Fibroblast of the aortic adventitia (primary cell): ENCODE data around the gene CPSF4L. TPM values are rescaled to one million over a fixed set of nuclear protein-coding genes. Genes with fewer than 3 reads are reported as not detected.
"Not testable (repeated sequence)": the region's sequence is repeated elsewhere in the genome, so short reads cannot be mapped to it uniquely, and the experiment has no call there.

Experiments
- DNase-seq: peaks from one replicate; pipeline ENCODE4 v3.0.0-alpha.2; 2010; ENCODE audit warnings: low read depth
- H3K4me3 ChIP-seq: 2 replicates; pipeline ENCODE4 v1.5.1; 2011; ENCODE audit warnings: low read depth, mild to moderate bottlenecking, control low read depth, low read length, moderate library complexity
- CTCF ChIP-seq: IDR thresholded peaks from 2 replicates; pipeline ENCODE4 v1.5.1; 2011; ENCODE audit warnings: mild to moderate bottlenecking, low read length, control low read depth, inconsistent platforms; ENCODE audit not compliant: insufficient read depth
- total RNA-seq: library from RNA; depleted of rRNA; stranded (reverse); fragments of >200 nt; gene quantifications from 2 replicates; pipeline ENCODE4 v1.2.3, GENCODE V29; 2012; ENCODE audit warnings: low replicate concordance

CPSF4L gene, protein sequence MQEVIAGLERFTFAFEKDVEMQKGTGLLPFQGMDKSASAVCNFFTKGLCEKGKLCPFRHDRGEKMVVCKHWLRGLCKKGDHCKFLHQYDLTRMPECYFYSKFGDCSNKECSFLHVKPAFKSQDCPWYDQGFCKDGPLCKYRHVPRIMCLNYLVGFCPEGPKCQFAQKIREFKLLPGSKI
- total RNA-seq = 1.1 TPM in 1 of 2 replicates, not detected in the other

DNA sequence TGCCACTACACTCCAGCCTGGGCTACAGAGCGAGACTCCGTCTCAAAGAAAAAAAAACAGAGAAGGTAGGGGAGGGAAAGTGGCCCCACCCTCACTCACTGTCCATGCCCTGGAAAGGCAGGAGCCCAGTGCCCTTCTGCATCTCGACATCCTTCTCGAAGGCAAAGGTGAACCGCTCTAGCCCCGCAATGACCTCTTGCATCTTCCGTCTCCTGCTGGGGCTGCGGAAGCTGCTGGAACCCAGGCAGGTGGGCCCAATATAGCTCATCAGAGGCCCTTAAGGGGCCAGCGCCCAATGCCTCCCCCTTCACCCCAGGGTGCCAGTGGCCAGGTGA, at the start of gene CPSF4L:
TSS of gene CPSF4L (minus strand) at position 264 of the 335 bp plus-strand sequence. CDS start at position 202, 62 bp downstream.
- no peak for TF ChIP-seq CTCF
- DNase-seq = no peak
- no peak within 1 kb of the TSS for H3K4me3 ChIP-seq

- no peak for TF ChIP-seq CTCF
- DNase-seq = no peak
- H3K4me3 ChIP-seq = peak overlapping the region; percentile 92
Measured at GRCh38 chr17:73311428-73311780, 49.7 kb upstream of the CPSF4L start.

- no peak for TF ChIP-seq CTCF
- no peak for DNase-seq
Measured at GRCh38 chr17:73309727-73310596, 48.3 kb upstream of the CPSF4L start.

GRCh38 chr17:73308959-73309358, 47.3 kb upstream of the CPSF4L start:
- peak overlapping the region; percentile 92 for H3K4me3 ChIP-seq

More at GRCh38 chr17:73309727-73310596, 48.3 kb upstream of the CPSF4L start:
- H3K4me3 ChIP-seq = peak overlapping the region; percentile 92

DNA sequence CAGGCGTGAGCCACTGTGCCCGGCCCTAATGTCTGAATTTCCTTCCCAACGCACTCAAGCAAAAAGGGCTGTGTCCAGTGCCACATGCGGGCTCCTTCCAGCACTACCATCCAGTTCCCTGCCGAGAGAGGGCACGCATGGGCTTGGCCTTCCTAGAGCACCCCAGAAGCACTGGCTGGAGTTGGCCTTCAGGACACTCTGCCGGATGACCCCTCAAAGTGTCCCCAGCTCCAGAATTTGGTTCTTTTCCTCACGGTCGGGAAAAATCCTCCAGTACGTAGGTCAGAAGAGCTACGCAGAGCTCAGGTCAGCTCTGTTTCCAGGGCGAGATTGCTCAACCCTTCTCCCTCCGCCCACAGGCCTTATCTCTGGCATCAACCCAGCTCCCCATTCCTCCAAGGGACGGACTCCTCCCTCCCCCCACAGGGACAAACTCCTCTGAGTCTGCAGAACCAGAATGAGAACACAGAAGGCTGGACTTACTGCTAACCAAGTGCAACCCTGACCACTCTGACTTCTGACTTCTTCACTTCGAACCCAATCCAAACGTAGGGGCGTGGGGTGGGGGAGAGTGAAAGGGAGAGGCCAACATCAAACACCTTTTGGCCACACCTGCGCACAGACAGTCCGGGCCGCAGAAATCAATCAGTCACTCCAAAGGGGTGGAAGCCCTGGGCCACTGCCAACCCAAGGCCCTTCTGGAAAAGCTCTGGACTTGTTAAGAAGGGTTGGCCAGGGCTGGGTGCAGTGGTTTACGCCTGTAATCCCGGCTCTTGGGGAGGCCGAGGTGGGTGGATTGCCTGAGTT, 46.5 kb upstream of the CPSF4L start:
- no peak for TF ChIP-seq CTCF
- peak; percentile 98 for DNase-seq
- H3K4me3 ChIP-seq = peak overlapping the region; percentile 56

More at GRCh38 chr17:73308959-73309358, 47.3 kb upstream of the CPSF4L start:
- not testable (repeated sequence) for DNase-seq

- H3K4me3 ChIP-seq = no peak overlapping the region
- DNase-seq = no peak
- TF ChIP-seq CTCF = no peak
Measured at GRCh38 chr17:73307130-73307529, 45.5 kb upstream of the CPSF4L start.
